Pancreas (tissue), 10 donors: ENCODE measurements around the gene GABARAPL2. TPM values are rescaled to one million over a fixed set of nuclear protein-coding genes. Genes with fewer than 3 reads are reported as not detected.

Source experiments
- ATAC-seq, 4 donors: fragments of 200-7000 bp; cut with Tn5 transposase; one replicate each; pipeline versions ENCODE4 v1.8.0 to v1.9.1; 2020; ENCODE audit warnings: mild to moderate bottlenecking in 4 of 4, moderate library complexity in 4 of 4
- DNase-seq, 6 donors: peaks; one replicate each; pipeline ENCODE4 v3.0.0-alpha.2; 2020
- FAIRE-seq: peaks from 2 replicates; lab custom pipeline; 2012; peaks lifted over from hg19 to GRCh38; lab: Jason Lieb, UNC
- H3K27ac ChIP-seq, 4 donors: fragments of 200-600 bp; sonication (generic); 1 replicate in 3 of 4; 2 replicates in 1 of 4; pipeline versions ENCODE4 v1.5.0 to v1.8.0; 2020
- H3K27me3 ChIP-seq, 4 donors: fragments of 200-600 bp; one replicate each; pipeline ENCODE4 v1.8.0; 2021
- H3K36me3 ChIP-seq, 3 donors: fragments of 200-600 bp; sonication (generic) in 1 of 3; one replicate each; pipeline versions ENCODE4 v1.5.0 to v1.8.0; 2020 to 2021
- H3K4me1 ChIP-seq, 3 donors: fragments of 200-600 bp; one replicate each; pipeline ENCODE4 v1.8.0; 2021
- H3K4me3 ChIP-seq, 4 donors: fragments of 200-600 bp; sonication (generic) in 2 of 4; one replicate each; pipeline versions ENCODE4 v1.5.0 to v1.8.0; 2020 to 2021
- H3K9me3 ChIP-seq, 4 donors: fragments of 200-600 bp; one replicate each; pipeline ENCODE4 v1.8.0; 2021
- WGBS, 2 donors: extraction: QIAGEN DNeasy Blood & Tissue Kit; methylation state at CpG; one replicate each; pipeline ENCODE4 v1.1.7; 2013; 5-methylcytosine and 5-hydroxymethylcytosine counted together
- intact Hi-C, 3 donors: fragments of 100-400 bp; cut with DNase I; formaldehyde crosslinking; loops; one replicate each; pipeline versions ENCODE4 v1.11.1 to v1.14.2; 2022
- polyA plus RNA-seq, 2 donors: library from polyadenylated mRNA; stranded (reverse); fragments of 200-250 nt; gene quantifications; one replicate each; pipeline ENCODE4 v1.2.3, GENCODE V29; 2013
- total RNA-seq, 6 donors: library from RNA; stranded (reverse); fragmentation: NEBNext Ultra II Directional in 4 of 6; extraction: Animal tissue kit (Norgen Biotek cat#: 25700) in 4 of 6; gene quantifications; one replicate each; pipeline versions ENCODE4 v1.2.1 to v1.2.4, GENCODE V29; 2021 to 2023
- TF ChIP-seq, protein P1 (sequence below), 4 donors: fragments of 200-600 bp; sonication (generic) in 3 of 4; IDR thresholded peaks; one replicate each; pipeline versions ENCODE4 v1.5.0 to v1.8.0; 2021; ENCODE audit warnings: antibody characterized with exemption in 4 of 4
- donor health status: healthy with polysubstance abuse.
- donor health status: DM: no; HTN: no; CAD: no; lungs with moderate emphysema.
- donor health status: DM: no; HTN: no; CAD: no.
- donor health status: control.
- donor health status: control.
- donor health status: Bipolar disorder and iron deficiency.
- donor health status: DM: yes; HTN: yes; CAD: no.
- donor health status: DM: no; HTN: no; CAD: no.
- donor health status: DM: no; HTN: no; CAD: no.
- donor health status: DM: yes; HTN: yes; CAD: no.

GABARAPL2 gene
- total and polyA plus RNA-seq, 8 donors: 29.9 to 117 (median 40.3) TPM

DNA sequence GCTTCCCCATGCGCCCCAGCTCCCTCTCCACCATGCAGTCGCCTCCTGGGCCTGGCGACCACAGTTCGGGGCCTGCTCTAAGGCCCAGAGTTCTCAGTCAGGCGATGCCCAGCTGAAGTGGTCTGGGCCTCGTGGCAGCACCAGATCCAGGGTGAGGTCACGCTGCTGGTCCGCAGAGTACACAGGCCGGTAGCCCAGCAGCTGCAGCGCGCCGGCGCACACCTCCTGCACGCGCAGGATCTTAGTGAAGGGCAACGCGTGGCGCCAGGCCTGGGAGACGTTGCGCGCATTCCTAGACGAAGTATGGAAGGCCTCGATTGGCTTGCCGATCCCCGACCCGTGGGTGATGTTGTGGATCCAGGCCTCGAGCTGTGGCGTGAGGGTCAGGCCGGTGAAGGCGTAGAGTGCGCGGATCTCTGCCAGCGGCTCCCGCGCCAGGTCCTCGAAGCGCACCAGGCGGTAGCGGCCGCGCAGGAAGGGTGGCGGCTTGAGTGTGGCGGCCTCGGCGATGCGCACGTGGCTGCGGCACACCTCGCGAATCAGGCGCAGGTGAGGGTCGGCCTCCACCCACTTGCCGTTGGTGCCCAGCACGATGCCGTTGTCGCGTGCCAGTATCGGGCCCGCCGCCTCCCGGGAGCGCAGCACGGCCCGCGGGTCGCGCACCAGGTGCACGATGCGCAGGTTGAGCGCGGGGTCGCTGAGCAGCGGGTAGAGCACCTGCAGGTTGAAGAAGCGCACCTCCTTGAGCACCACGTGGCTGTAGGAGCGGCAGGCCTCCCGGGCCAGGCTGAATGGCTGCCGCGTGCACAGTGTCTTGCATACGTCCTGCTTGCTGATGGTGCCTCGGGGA, 36.9 kb upstream of the GABARAPL2 start:
- ATAC-seq (no peak), DNase-seq (peak in 1 of 6 donors; percentile 58), FAIRE-seq (no peak)
- Histone ChIP-seq H3K27ac (no peak overlapping the region), H3K4me1 (no peaks in the 10 kb centered on the region), H3K9me3 (no peaks in the 10 kb centered on the region), H3K4me3 (no peak overlapping the region), H3K36me3 (no peaks in the 10 kb centered on the region), H3K27me3 (no peaks in the 10 kb centered on the region)
- intact Hi-C loops: no loop called here
- 93 to 94% methylated on average over 81 of the region's 81 CpGs for WGBS, 2 donors
- TF ChIP-seq, protein P1, sequence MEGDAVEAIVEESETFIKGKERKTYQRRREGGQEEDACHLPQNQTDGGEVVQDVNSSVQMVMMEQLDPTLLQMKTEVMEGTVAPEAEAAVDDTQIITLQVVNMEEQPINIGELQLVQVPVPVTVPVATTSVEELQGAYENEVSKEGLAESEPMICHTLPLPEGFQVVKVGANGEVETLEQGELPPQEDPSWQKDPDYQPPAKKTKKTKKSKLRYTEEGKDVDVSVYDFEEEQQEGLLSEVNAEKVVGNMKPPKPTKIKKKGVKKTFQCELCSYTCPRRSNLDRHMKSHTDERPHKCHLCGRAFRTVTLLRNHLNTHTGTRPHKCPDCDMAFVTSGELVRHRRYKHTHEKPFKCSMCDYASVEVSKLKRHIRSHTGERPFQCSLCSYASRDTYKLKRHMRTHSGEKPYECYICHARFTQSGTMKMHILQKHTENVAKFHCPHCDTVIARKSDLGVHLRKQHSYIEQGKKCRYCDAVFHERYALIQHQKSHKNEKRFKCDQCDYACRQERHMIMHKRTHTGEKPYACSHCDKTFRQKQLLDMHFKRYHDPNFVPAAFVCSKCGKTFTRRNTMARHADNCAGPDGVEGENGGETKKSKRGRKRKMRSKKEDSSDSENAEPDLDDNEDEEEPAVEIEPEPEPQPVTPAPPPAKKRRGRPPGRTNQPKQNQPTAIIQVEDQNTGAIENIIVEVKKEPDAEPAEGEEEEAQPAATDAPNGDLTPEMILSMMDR (IDR thresholded peaks at IDR 0.05): no peak

DNA sequence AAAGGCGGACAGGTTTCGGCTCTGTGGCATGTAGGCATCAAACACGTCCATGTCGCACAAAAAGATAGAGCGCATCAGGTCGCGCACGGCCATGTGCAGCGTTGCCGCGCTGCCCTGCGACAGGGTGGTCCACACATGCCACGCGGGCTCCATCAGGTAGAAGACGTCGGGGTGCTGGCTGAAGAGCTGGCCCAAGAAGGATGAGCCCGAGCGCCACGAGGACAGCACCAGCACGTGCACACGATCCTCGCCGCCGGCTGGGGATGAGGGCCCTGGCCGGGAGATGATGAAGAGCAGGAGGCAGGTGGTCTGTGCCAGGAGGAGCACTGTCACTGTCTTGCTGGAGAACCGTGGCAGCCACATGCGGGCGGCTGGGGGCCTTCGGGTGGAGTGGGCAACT, 36.2 kb upstream of the GABARAPL2 start:
- no peak for DNase-seq
- intact Hi-C loops: no loop called here
- 96% methylated on average over 29 of the region's 29 CpGs for WGBS, 2 donors
- no peaks in the 10 kb centered on the region for H3K36me3 ChIP-seq
- FAIRE-seq: no peak
- H3K9me3 ChIP-seq: no peaks in the 10 kb centered on the region
- TF ChIP-seq, protein P1 (IDR thresholded peaks at IDR 0.05): no peak
- ATAC-seq: no peak
- H3K4me3 ChIP-seq: no peak overlapping the region
- no peak overlapping the region for H3K27ac ChIP-seq
- no peaks in the 10 kb centered on the region for H3K4me1 ChIP-seq
- no peaks in the 10 kb centered on the region for H3K27me3 ChIP-seq

DNA sequence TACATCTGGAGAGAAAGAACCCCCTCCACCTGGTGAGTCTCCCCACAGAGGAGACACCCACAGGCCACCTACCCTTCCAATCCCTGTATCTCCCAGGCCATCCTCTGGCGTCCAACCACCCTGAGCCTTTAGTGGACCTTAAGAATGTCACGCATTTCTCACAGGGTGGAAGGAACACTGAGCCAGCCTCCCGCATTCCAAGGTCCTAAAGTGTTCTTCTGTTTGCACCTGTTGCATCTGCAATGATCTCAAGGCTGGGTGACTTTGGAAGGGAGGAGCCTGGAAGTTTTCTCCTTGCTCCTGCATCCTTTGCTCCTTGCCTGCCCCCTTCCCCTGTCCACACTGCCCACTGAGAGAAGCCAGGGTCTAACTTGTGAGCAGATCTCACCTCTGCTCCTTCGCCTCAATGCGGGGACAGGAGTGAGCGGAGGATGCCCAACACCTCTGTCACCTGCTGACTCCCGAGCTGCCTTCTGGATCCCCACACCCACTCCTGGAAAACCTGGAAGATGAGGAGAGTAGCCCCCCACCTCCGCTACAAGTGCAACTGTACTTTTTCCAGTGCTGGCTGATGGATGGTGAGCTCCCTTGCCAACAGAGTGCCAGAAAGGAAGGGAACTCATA, 33.9 kb upstream of the GABARAPL2 start:
- FAIRE-seq (no peak), DNase-seq (no peak), ATAC-seq (no peak)
- Histone ChIP-seq H3K27me3 (no peaks in the 10 kb centered on the region), H3K9me3 (no peaks in the 10 kb centered on the region), H3K36me3 (no peaks in the 10 kb centered on the region), H3K4me3 (no peak overlapping the region), H3K27ac (no peak overlapping the region), H3K4me1 (no peaks in the 10 kb centered on the region)
- intact Hi-C loops: no loop called here
- TF ChIP-seq, protein P1 (IDR thresholded peaks at IDR 0.05): no peak
- WGBS, 2 donors: 67 to 70% methylated on average over 8 of the region's 8 CpGs

DNA sequence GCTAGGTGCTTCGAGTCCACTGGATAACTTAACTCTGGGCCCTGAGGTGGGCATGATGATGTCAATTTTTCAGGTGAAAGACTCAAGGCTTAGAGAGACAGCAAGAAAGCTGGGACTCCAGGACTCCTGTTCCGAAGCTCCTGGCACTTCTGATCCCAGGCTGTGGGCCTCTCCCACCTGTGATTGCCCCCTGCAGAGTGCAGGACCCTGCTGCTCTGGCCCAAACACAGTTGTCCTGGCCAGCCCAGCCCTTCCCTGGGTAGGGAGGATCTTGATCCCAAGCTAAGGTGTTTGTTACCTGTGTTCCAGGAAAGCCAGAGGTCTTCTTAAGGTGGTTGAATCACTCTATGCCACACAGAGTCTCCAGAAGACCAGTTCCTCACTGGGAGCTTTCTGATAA, 33.4 kb upstream of the GABARAPL2 start:
- TF ChIP-seq, protein P1 (IDR thresholded peaks at IDR 0.05): no peak
- no peaks in the 10 kb centered on the region for H3K9me3 ChIP-seq
- no peaks in the 10 kb centered on the region for H3K4me1 ChIP-seq
- WGBS, 2 donors: 85 to 89% methylated on average over 2 of the region's 2 CpGs
- H3K27me3 ChIP-seq: no peaks in the 10 kb centered on the region
- H3K36me3 ChIP-seq: no peaks in the 10 kb centered on the region
- DNase-seq (no peak), ATAC-seq (no peak), FAIRE-seq (no peak)
- no peak overlapping the region for H3K27ac ChIP-seq
- intact Hi-C loops: no loop called here
- H3K4me3 ChIP-seq: no peak overlapping the region
